GM21529 (cell line): Measurements from ENCODE around the gene POMZP3.
"Not testable (repeated sequence)": the region's sequence is repeated elsewhere in the genome, so short reads cannot be mapped to it uniquely, and the experiment has no call there.

Experiments used
- ATAC-seq: cut with Tn5 transposase; IDR thresholded peaks from one replicate; pipeline ENCODE4 v1.9.1; 2021; ENCODE audit not compliant: unreplicated experiment

The POMZP3 gene

DNA sequence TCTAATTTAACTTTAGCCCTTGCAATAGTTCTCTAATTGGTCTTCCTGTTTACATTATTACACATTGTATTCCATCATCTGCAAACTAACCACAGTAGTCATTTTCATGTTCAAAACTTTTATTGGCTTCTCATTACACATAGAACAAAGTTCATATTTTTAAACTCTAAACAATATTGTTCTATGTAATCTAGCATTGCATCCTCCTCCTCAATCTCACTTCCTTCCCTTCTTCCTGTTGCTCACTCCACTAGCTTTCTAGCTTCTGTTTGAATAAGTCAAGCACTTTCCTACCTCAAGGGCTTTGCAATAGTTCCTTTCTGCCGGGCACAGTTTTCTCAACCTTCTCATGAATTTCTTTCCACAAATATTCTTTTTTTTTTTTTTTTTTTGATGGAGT, 38.5 kb downstream of the POMZP3 start:
- ATAC-seq = not testable (repeated sequence)

DNA sequence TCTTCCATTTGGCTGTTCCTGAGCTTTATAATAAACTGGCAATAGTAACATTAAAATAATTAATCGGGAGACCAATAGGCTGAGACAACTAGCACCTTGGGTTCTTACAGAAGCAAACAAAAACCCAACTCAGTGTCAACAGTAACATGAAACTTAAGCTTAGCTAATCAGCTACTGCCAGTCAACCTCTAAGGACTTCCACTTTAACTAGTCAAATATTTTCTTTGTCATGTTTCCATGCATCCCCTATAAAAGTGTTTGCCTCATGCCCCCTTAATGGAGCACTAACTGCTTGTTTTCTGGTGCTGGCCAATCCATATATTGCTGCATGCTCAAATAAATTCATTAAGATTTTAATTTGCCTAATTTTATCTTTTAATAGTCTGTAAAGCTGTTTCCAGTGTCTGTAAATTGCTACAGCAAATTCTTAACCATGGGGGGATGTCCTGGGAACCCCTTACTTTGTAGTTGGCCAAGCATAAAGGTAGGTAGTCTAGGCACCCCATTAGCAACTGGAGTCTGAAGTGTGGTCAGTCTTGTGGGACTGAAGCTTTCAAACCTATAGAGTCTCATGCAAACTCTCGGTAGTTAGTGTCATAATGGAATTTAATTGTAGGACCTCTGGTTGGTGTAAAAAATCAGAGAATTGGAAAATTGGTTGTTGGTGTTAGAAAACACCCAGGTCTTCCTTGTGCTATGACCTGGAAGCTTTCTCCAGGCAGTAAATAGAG, 40.3 kb downstream of the POMZP3 start:
- ATAC-seq = not testable (repeated sequence)

- not testable (repeated sequence) for ATAC-seq
Measured at GRCh38 chr7:76583636-76584281, 43.3 kb downstream of the POMZP3 start.

GRCh38 chr7:76582848-76583631, 44.0 kb downstream of the POMZP3 start:
- ATAC-seq = not testable (repeated sequence)

- ATAC-seq = not testable (repeated sequence)
Measured at GRCh38 chr7:76575919-76576655, 51.0 kb downstream of the POMZP3 start.

DNA sequence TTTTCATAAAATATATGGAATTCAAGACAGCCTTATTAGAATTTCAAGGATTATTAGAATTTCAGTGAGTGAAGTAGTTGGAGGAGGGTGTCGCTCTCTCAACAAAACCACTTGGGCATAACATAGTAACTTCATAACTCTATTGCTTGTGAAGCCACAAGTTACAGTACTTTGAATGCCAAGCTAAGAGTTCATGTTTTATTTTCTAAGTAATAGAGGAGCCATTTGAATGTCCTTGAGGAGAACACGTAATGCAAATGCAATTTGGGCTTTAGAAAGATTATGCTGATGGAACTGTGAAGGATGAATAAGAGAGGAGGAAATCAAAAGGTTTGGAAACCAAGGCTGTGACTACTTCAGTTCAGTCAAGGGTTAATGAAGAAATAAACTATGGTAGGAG, 51.6 kb downstream of the POMZP3 start:
- not testable (repeated sequence) for ATAC-seq

DNA sequence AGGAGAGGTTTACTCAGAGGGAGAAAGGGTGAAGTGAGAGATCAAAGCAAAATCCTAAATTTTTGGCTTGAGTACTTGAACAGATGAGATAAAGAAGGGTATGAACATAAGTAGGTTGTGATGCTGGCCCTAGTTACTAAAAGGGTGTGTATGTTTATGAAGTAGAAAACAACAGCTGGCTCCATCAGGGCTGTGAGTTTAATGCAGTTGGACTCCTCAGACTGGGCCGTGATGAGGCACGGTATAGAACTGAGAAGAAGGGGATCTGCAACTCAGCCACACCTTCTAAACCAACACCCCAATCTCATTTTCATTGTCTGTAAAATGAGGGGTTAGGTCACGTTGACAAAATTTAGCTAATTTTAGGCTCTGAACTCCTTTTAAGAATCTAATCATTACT, 54.8 kb downstream of the POMZP3 start:
- not testable (repeated sequence) for ATAC-seq

- ATAC-seq = not testable (repeated sequence)
Measured at GRCh38 chr7:76570324-76570775, 56.7 kb downstream of the POMZP3 start.

GRCh38 chr7:76568742-76569141, 58.3 kb downstream of the POMZP3 start:
- ATAC-seq = not testable (repeated sequence)

GRCh38 chr7:76567753-76568152, 59.3 kb downstream of the POMZP3 start:
- ATAC-seq = not testable (repeated sequence)

DNA sequence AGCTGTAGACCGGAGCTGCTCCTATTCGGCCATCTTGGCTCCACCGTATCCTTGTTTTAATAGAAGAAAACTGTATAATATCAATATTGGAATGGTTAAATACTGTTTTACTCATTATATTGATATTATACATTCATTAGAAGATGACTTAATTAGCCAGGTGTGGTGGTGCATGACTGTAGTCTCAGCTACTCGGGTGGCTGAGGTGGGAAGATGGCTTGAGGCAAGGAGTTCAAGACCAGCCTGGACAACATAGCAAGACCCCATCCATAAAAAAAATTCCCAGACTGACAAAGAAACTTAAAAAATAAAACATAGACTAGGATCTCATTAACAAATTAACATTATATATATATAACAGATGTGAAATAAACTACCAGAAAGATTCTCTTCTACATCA, 59.8 kb downstream of the POMZP3 start:
- not testable (repeated sequence) for ATAC-seq

DNA sequence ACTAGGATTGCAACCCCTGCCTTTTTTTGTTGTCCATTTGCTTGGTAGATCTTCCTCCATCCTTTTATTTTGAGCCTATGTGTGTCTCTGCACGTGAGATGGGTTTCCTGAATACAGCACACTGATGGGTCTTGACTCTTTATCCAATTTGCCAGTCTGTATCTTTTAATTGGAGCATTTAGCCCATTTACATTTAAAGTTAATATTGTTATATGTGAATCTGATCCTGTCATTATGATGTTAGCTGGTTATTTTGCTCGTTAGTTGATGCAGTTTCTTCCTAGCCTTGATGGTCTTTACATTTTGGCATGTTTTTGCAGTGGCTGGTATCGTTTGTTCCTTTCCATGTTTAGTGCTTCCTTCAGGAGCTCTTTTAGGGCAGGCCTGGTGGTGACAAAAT, 62.1 kb downstream of the POMZP3 start:
- not testable (repeated sequence) for ATAC-seq

DNA sequence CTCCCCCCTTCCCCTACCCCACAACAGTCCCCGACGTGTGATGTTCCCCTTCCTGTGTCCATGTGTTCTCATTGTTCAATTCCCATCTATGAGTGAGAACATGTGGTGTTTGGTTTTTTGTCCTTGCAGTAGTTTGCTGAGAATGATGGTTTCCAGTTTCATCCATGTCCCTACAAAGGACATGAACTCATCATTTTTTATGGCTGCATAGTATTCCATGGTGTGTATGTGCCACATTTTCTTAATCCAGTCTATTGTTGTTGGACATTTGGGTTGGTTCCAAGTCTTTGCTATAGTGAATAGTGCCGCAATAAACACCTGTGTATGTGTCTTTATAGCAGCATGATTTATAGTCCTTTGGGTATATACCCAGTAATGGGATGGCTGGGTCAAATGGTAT, 65.7 kb downstream of the POMZP3 start:
- ATAC-seq = not testable (repeated sequence)

DNA sequence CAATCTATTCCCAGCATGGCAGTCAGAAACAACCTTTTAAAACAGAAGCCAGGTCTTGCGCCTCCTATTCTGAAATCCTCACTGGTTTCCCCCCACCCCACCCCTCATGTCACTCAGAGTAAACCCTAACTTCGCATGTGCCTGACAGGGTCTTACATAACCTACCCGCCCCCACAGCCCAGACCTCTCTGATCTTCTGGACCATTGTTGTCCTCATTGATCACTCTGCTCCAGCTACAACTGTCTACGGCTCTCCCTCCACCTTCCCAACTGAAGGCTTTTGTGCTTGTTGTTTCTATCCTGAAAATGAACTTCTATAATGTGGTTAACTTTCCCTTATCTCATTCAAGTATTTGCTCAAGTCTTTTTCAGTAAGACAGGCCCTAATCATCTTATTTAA, 66.9 kb downstream of the POMZP3 start:
- ATAC-seq = not testable (repeated sequence)
